Astrocyte of the spinal cord (primary cell): ENCODE measurements around the gene MFAP1.
"Not testable (repeated sequence)": the region's sequence is repeated elsewhere in the genome, so short reads cannot be mapped to it uniquely, and the experiment has no call there.

ENCODE experiments used
- DNase-seq: peaks from one replicate; pipeline ENCODE4 v3.0.0; 2011; ENCODE audit warnings: low read depth, low spot score
- H3K4me3 ChIP-seq: 2 replicates; pipeline ENCODE4 v1.5.1; 2011; ENCODE audit warnings: low read depth, mild to moderate bottlenecking, low read length, moderate library complexity
- CTCF ChIP-seq: IDR thresholded peaks from 2 replicates; pipeline ENCODE4 v1.5.1; 2012; ENCODE audit warnings: low read depth, mild to moderate bottlenecking, low read length, inconsistent platforms
- in situ Hi-C: cut with HindIII; loops from 2 replicates; pipeline ENCODE4 v1.10.0; 2017; ENCODE audit warnings: low sequenced_read_pairs

The MFAP1 gene

GRCh38 chr15:43859546-43859945, 35.1 kb upstream of the MFAP1 start:
- TF ChIP-seq CTCF = no peak
- H3K4me3 ChIP-seq = no peak overlapping the region
- in situ Hi-C loops = no loop called here
- no peak for DNase-seq

- no peak for DNase-seq
- H3K4me3 ChIP-seq = no peak overlapping the region
- in situ Hi-C loops = no loop called here
- TF ChIP-seq CTCF = no peak
Measured at GRCh38 chr15:43854801-43855200, 30.3 kb upstream of the MFAP1 start.

DNA sequence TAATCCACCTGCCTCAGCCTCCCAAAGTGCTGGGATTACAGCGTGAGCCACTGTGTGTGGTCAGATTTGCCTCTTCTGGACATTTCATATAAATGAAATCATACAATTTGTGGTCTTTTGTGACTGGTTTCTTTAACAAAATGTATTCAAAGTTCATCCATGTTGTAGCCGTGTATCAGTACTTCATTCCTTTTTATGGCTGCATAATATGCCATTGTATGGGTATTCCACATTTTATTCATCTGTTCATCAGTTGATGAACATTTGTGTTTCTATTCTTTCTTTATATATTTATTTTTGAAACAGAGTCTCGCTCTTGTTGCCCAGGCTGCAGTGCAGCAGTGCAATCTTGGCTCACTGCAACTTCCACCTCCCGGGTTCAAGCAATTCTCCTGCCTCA, 28.1 kb upstream of the MFAP1 start:
- TF ChIP-seq CTCF = no peak
- in situ Hi-C loops = no loop called here
- no peak for DNase-seq

DNA sequence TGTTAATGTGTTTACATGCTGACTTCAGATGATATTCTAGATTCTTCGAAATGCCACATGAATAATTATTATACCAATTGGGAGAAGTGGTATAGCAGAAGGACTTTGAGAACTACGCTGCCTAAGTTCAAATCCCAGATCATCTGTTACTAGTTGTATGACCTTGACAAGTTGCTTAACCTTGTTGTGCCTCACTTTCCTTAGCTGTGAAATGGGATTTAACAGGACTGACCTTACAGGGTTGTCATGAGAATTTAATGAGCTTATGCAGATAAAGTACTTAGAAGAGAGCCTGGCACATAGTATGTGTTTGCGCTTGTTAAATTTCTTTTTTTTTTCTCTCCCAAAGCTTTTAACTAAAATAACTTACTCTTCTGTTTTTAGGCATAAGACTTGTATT, 26.8 kb upstream of the MFAP1 start:
- DNase-seq = no peak
- H3K4me3 ChIP-seq = no peak overlapping the region
- no peak for TF ChIP-seq CTCF
- in situ Hi-C loops = no loop called here

More for the DNA sequence above, 28.1 kb upstream of the MFAP1 start:
- H3K4me3 ChIP-seq = no peak overlapping the region

GRCh38 chr15:43845421-43845820, 20.9 kb upstream of the MFAP1 start:
- in situ Hi-C loops = no loop called here
- no peak for TF ChIP-seq CTCF
- DNase-seq = no peak
- H3K4me3 ChIP-seq = no peak overlapping the region

DNA sequence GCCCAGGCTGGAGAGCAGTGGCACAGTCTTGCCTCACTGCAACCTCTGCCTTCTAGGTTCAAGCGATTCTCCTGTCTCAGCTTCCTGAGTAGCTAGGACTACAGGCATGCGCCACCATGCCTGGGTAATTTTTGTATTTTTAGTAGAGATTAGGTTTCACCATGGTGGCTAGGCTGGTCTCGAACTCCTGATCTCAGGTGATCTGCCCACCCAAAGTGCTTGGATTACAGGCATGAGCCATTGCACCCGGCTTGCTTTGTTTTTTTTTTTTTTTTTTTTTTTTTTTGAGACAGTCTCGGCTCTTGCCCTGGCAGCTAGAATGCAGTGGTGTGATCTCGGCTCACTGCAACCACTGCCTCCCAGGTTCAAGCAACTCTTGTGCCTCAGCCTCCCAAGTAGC, 8.0 kb upstream of the MFAP1 start:
- DNase-seq, H3K4me3 ChIP-seq, in situ Hi-C loops: not testable (repeated sequence)

DNA sequence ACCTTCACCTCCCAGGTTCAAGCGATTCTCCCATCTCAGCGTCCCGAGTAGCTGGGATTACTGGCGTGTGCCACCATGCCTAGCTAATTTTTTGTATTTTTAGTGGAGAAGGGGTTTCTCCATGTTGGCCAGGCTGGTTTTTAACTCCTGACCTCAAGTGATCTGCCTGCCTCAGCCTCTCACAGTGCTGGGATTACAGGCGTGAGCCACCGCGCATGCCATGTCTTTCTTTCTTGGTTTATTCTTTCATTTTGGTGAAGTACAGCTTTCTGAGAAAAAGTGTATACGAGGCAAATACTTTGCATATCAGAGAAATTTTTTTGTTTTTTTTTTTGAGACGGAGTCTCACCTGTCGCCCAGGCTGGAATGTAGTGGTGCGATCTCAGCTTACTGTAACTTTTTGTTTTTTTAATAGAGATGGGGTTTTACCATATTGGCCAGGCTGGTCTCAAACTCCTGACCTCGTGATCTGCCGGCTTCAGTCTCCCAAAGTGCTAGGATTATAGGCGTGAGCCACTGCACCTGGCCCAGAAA, 7.1 kb upstream of the MFAP1 start:
- in situ Hi-C loops, DNase-seq: not testable (repeated sequence)

GRCh38 chr15:43830691-43831275, 6.3 kb upstream of the MFAP1 start:
- in situ Hi-C loops, H3K4me3 ChIP-seq, DNase-seq: not testable (repeated sequence)

More for the DNA sequence above, 7.1 kb upstream of the MFAP1 start:
- not testable (repeated sequence) for H3K4me3 ChIP-seq

DNA sequence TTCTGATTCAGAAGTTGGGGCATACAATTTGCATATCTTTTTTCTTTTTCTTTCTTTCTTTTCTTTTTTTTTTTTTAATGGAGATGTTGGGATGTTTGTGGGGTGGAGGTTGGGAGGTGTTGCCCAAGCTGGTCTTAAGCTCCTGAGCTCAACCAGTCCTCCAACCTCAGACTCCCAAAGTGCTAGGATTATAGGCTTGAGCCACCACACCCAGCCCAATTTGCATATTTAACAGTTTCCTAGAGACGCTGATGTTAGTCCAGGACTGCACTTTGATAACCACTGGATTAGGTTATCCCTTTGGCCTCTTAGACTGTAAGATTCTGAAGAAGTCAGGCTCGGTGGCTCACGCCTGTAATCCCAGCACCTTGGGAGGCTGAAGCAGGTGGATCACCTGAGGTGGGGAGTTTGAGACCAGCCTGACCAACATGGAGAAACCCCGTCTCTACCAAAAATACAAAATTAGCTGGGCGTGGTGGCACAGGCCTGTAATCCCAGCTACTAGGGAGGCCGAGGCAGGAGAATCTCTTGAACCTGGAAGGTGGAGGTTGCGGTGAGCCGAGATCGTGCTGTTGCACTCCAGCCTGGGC, 5.6 kb upstream of the MFAP1 start:
- H3K4me3 ChIP-seq, in situ Hi-C loops, DNase-seq: not testable (repeated sequence)
